Measurements from ENCODE around the gene SRPX2.

SRPX2 gene

GRCh38 chrX:100643956-100644860 is at the start of gene SRPX2:
Gene SRPX2, plus strand, starts transcription at chrX:100644199. Its CDS starts 2,124 bp downstream, at chrX:100646323.
- peak within 1 kb of the TSS in 1 of 2 donors; percentile 10 for H3K9ac ChIP-seq (ENCODE audit: low read depth in 1 of 2, low read length in 2 of 2)
- H3K4me1 ChIP-seq (ENCODE audit: control insufficient read depth in 2 of 2, insufficient read depth in 2 of 2, low read length in 2 of 2) = peaks cover 7 to 24% of the 10 kb centered on the region in 2 donors
- H3K9me3 ChIP-seq (ENCODE audit: control insufficient read depth in 2 of 2, low read length in 2 of 2) = no peaks in the 10 kb centered on the region
- no peaks in the 10 kb centered on the region for H3K36me3 ChIP-seq (ENCODE audit: control insufficient read depth in 2 of 2, insufficient read depth in 2 of 2, low read length in 2 of 2)
- no peak within 1 kb of the TSS for H3K4me3 ChIP-seq (ENCODE audit: low read length in 2 of 2)
- H3K27ac ChIP-seq (ENCODE audit: low read depth in 2 of 2, low read length in 2 of 2) = peak within 1 kb of the TSS in 1 of 2 donors; percentile 44
- H3K27me3 ChIP-seq (ENCODE audit: control insufficient read depth in 2 of 2, insufficient read depth in 2 of 2, low read length in 2 of 2) = peaks cover 13 to 14% of the 10 kb centered on the region in 2 donors

GRCh38 chrX:100596601-100597000 is 47.4 kb upstream of the SRPX2 start:
- no peak overlapping the region for H3K27ac ChIP-seq (ENCODE audit: low read depth in 2 of 2, low read length in 2 of 2)
- H3K4me3 ChIP-seq (ENCODE audit: low read length in 2 of 2) = no peak overlapping the region
- H3K36me3 ChIP-seq (ENCODE audit: control insufficient read depth in 2 of 2, insufficient read depth in 2 of 2, low read length in 2 of 2) = no peaks in the 10 kb centered on the region
- no peak overlapping the region for H3K9ac ChIP-seq (ENCODE audit: low read depth in 1 of 2, low read length in 2 of 2)
- peaks cover 1 to 10% of the 10 kb centered on the region in 2 donors for H3K27me3 ChIP-seq (ENCODE audit: control insufficient read depth in 2 of 2, insufficient read depth in 2 of 2, low read length in 2 of 2)
- H3K9me3 ChIP-seq (ENCODE audit: control insufficient read depth in 2 of 2, low read length in 2 of 2) = no peaks in the 10 kb centered on the region
- H3K4me1 ChIP-seq (ENCODE audit: control insufficient read depth in 2 of 2, insufficient read depth in 2 of 2, low read length in 2 of 2) = peaks cover 5 to 6% of the 10 kb centered on the region in 2 donors

GRCh38 chrX:100599456-100599855 is 44.5 kb upstream of the SRPX2 start:
- Histone ChIP-seq H3K27me3 (ENCODE audit: control insufficient read depth in 2 of 2, insufficient read depth in 2 of 2, low read length in 2 of 2) (peaks cover 0 to 8% of the 10 kb centered on the region in 2 donors), H3K9me3 (ENCODE audit: control insufficient read depth in 2 of 2, low read length in 2 of 2) (no peaks in the 10 kb centered on the region), H3K27ac (ENCODE audit: low read depth in 2 of 2, low read length in 2 of 2) (no peak overlapping the region), H3K4me1 (ENCODE audit: control insufficient read depth in 2 of 2, insufficient read depth in 2 of 2, low read length in 2 of 2) (no peaks in the 10 kb centered on the region), H3K9ac (ENCODE audit: low read depth in 1 of 2, low read length in 2 of 2) (no peak overlapping the region), H3K4me3 (ENCODE audit: low read length in 2 of 2) (no peak overlapping the region), H3K36me3 (ENCODE audit: control insufficient read depth in 2 of 2, insufficient read depth in 2 of 2, low read length in 2 of 2) (no peaks in the 10 kb centered on the region)

- Histone ChIP-seq H3K27ac (ENCODE audit: low read depth in 2 of 2, low read length in 2 of 2) (no peak overlapping the region), H3K9me3 (ENCODE audit: control insufficient read depth in 2 of 2, low read length in 2 of 2) (no peaks in the 10 kb centered on the region), H3K36me3 (ENCODE audit: control insufficient read depth in 2 of 2, insufficient read depth in 2 of 2, low read length in 2 of 2) (no peaks in the 10 kb centered on the region), H3K9ac (ENCODE audit: low read depth in 1 of 2, low read length in 2 of 2) (no peak overlapping the region), H3K4me1 (ENCODE audit: control insufficient read depth in 2 of 2, insufficient read depth in 2 of 2, low read length in 2 of 2) (no peaks in the 10 kb centered on the region), H3K4me3 (ENCODE audit: low read length in 2 of 2) (no peak overlapping the region), H3K27me3 (ENCODE audit: control insufficient read depth in 2 of 2, insufficient read depth in 2 of 2, low read length in 2 of 2) (peaks cover 0 to 7% of the 10 kb centered on the region in 2 donors)
Observed at GRCh38 chrX:100600340-100600739, 43.7 kb upstream of the SRPX2 start.

GRCh38 chrX:100600758-100601157 is 43.2 kb upstream of the SRPX2 start:
- Histone ChIP-seq H3K9me3 (ENCODE audit: control insufficient read depth in 2 of 2, low read length in 2 of 2) (no peaks in the 10 kb centered on the region), H3K27ac (ENCODE audit: low read depth in 2 of 2, low read length in 2 of 2) (no peak overlapping the region), H3K36me3 (ENCODE audit: control insufficient read depth in 2 of 2, insufficient read depth in 2 of 2, low read length in 2 of 2) (no peaks in the 10 kb centered on the region), H3K4me3 (ENCODE audit: low read length in 2 of 2) (no peak overlapping the region), H3K4me1 (ENCODE audit: control insufficient read depth in 2 of 2, insufficient read depth in 2 of 2, low read length in 2 of 2) (no peaks in the 10 kb centered on the region), H3K27me3 (ENCODE audit: control insufficient read depth in 2 of 2, insufficient read depth in 2 of 2, low read length in 2 of 2) (peaks cover 0 to 7% of the 10 kb centered on the region in 2 donors), H3K9ac (ENCODE audit: low read depth in 1 of 2, low read length in 2 of 2) (no peak overlapping the region)

GRCh38 chrX:100606753-100607152 is 37.2 kb upstream of the SRPX2 start:
- H3K27me3 ChIP-seq (ENCODE audit: control insufficient read depth in 2 of 2, insufficient read depth in 2 of 2, low read length in 2 of 2) = peaks cover 0 to 2% of the 10 kb centered on the region in 2 donors
- H3K9ac ChIP-seq (ENCODE audit: low read depth in 1 of 2, low read length in 2 of 2) = no peak overlapping the region
- no peak overlapping the region for H3K4me3 ChIP-seq (ENCODE audit: low read length in 2 of 2)
- H3K36me3 ChIP-seq (ENCODE audit: control insufficient read depth in 2 of 2, insufficient read depth in 2 of 2, low read length in 2 of 2) = no peaks in the 10 kb centered on the region
- H3K9me3 ChIP-seq (ENCODE audit: control insufficient read depth in 2 of 2, low read length in 2 of 2) = no peaks in the 10 kb centered on the region
- H3K4me1 ChIP-seq (ENCODE audit: control insufficient read depth in 2 of 2, insufficient read depth in 2 of 2, low read length in 2 of 2) = no peaks in the 10 kb centered on the region
- no peak overlapping the region for H3K27ac ChIP-seq (ENCODE audit: low read depth in 2 of 2, low read length in 2 of 2)

- H3K27me3 ChIP-seq (ENCODE audit: control insufficient read depth in 2 of 2, insufficient read depth in 2 of 2, low read length in 2 of 2) = peaks cover 2 to 6% of the 10 kb centered on the region in 2 donors
- no peak overlapping the region for H3K27ac ChIP-seq (ENCODE audit: low read depth in 2 of 2, low read length in 2 of 2)
- no peaks in the 10 kb centered on the region for H3K9me3 ChIP-seq (ENCODE audit: control insufficient read depth in 2 of 2, low read length in 2 of 2)
- no peaks in the 10 kb centered on the region for H3K4me1 ChIP-seq (ENCODE audit: control insufficient read depth in 2 of 2, insufficient read depth in 2 of 2, low read length in 2 of 2)
- no peak overlapping the region for H3K4me3 ChIP-seq (ENCODE audit: low read length in 2 of 2)
- H3K36me3 ChIP-seq (ENCODE audit: control insufficient read depth in 2 of 2, insufficient read depth in 2 of 2, low read length in 2 of 2) = no peaks in the 10 kb centered on the region
- no peak overlapping the region for H3K9ac ChIP-seq (ENCODE audit: low read depth in 1 of 2, low read length in 2 of 2)
Observed at GRCh38 chrX:100609591-100609990, 34.4 kb upstream of the SRPX2 start.

- Histone ChIP-seq H3K27ac (ENCODE audit: low read depth in 2 of 2, low read length in 2 of 2) (no peak overlapping the region), H3K4me1 (ENCODE audit: control insufficient read depth in 2 of 2, insufficient read depth in 2 of 2, low read length in 2 of 2) (no peaks in the 10 kb centered on the region), H3K36me3 (ENCODE audit: control insufficient read depth in 2 of 2, insufficient read depth in 2 of 2, low read length in 2 of 2) (no peaks in the 10 kb centered on the region), H3K9ac (ENCODE audit: low read depth in 1 of 2, low read length in 2 of 2) (no peak overlapping the region), H3K4me3 (ENCODE audit: low read length in 2 of 2) (no peak overlapping the region), H3K27me3 (ENCODE audit: control insufficient read depth in 2 of 2, insufficient read depth in 2 of 2, low read length in 2 of 2) (peaks cover 2 to 8% of the 10 kb centered on the region in 2 donors), H3K9me3 (ENCODE audit: control insufficient read depth in 2 of 2, low read length in 2 of 2) (no peaks in the 10 kb centered on the region)
Observed at GRCh38 chrX:100611951-100612350, 32.0 kb upstream of the SRPX2 start.

- Histone ChIP-seq H3K9ac (ENCODE audit: low read depth in 1 of 2, low read length in 2 of 2) (no peak overlapping the region), H3K27me3 (ENCODE audit: control insufficient read depth in 2 of 2, insufficient read depth in 2 of 2, low read length in 2 of 2) (peaks cover 2 to 8% of the 10 kb centered on the region in 2 donors), H3K9me3 (ENCODE audit: control insufficient read depth in 2 of 2, low read length in 2 of 2) (no peaks in the 10 kb centered on the region), H3K36me3 (ENCODE audit: control insufficient read depth in 2 of 2, insufficient read depth in 2 of 2, low read length in 2 of 2) (no peaks in the 10 kb centered on the region), H3K27ac (ENCODE audit: low read depth in 2 of 2, low read length in 2 of 2) (no peak overlapping the region), H3K4me1 (ENCODE audit: control insufficient read depth in 2 of 2, insufficient read depth in 2 of 2, low read length in 2 of 2) (no peaks in the 10 kb centered on the region), H3K4me3 (ENCODE audit: low read length in 2 of 2) (no peak overlapping the region)
Observed at GRCh38 chrX:100615005-100615404, 29.0 kb upstream of the SRPX2 start.

- Histone ChIP-seq H3K4me3 (ENCODE audit: low read length in 2 of 2) (no peak overlapping the region), H3K9me3 (ENCODE audit: control insufficient read depth in 2 of 2, low read length in 2 of 2) (no peaks in the 10 kb centered on the region), H3K9ac (ENCODE audit: low read depth in 1 of 2, low read length in 2 of 2) (no peak overlapping the region), H3K4me1 (ENCODE audit: control insufficient read depth in 2 of 2, insufficient read depth in 2 of 2, low read length in 2 of 2) (no peaks in the 10 kb centered on the region), H3K27ac (ENCODE audit: low read depth in 2 of 2, low read length in 2 of 2) (no peak overlapping the region), H3K27me3 (ENCODE audit: control insufficient read depth in 2 of 2, insufficient read depth in 2 of 2, low read length in 2 of 2) (no peaks in the 10 kb centered on the region), H3K36me3 (ENCODE audit: control insufficient read depth in 2 of 2, insufficient read depth in 2 of 2, low read length in 2 of 2) (no peaks in the 10 kb centered on the region)
Observed at GRCh38 chrX:100623001-100623400, 21.0 kb upstream of the SRPX2 start.

All from mucosa of rectum (tissue), 2 donors.